ENCODE results near the gene COX20.

DNA sequence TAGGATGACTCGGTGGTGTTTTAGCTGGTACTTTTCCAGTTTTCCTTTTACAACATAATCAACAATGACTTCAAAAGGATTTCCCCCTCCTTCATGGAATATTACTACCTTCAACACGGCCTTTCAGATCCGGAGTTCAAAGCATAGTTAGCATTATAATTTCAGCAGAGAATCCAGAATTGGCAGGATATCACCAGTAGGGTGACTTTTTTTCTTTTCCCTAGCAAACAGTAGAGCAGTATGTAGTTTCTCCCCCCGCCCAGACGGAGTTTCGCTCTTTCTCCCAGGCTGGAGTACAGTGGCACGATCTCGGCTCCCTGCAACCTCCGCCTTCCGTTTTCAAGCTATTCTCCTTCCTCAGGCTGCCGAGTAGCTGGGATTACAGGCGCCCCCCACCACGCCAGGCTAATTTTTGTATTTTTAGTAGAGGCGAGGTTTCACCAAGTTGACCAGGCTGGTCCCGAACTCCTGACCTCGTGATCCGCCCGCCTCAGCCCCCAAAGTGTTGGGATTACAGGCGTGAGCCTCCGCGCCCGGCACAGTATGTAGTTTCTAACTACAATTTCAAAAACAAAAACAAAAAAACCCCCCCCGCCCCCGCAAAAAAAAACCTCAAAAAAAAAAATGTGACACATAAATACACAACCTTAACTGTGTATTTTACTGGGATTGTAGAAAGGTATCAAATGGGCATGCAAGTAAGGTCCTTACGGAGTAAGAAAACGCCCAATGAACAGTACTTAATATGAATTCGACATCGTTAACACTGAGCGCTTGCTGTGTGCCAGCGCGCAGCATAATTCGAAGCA lies 1.5 kb upstream of the COX20 start:
- TF ChIP-seq ZBTB33 (IDR thresholded peaks at IDR 0.05; ENCODE audit: borderline replicate concordance, low read depth) (no peak), RAD21 (IDR thresholded peaks at IDR 0.05; ENCODE audit: low read length) (no peak), SMC3 (IDR thresholded peaks at IDR 0.05; ENCODE audit: low read depth, low read length) (peak; percentile 10; the same call in 1 of the 2 replicates), TAF1 (IDR thresholded peaks at IDR 0.05; ENCODE audit: borderline replicate concordance, low read depth, low read length) (peak; percentile 65; the same call in 1 of the 2 replicates), POLR2AphosphoS5 (IDR thresholded peaks at IDR 0.05; ENCODE audit: low read depth, low read length) (no peak), RCOR1 (IDR thresholded peaks at IDR 0.05; ENCODE audit: low read length) (no peak), RFX5 (IDR thresholded peaks at IDR 0.05; ENCODE audit: low read length) (no peak), JUND (IDR thresholded peaks at IDR 0.05) (no peak), EP300 (IDR thresholded peaks at IDR 0.05; ENCODE audit: borderline replicate concordance in 1 of 2, low read depth in 1 of 2, low read length in 1 of 2) (no peak)
- TF ChIP-seq, protein P1, sequence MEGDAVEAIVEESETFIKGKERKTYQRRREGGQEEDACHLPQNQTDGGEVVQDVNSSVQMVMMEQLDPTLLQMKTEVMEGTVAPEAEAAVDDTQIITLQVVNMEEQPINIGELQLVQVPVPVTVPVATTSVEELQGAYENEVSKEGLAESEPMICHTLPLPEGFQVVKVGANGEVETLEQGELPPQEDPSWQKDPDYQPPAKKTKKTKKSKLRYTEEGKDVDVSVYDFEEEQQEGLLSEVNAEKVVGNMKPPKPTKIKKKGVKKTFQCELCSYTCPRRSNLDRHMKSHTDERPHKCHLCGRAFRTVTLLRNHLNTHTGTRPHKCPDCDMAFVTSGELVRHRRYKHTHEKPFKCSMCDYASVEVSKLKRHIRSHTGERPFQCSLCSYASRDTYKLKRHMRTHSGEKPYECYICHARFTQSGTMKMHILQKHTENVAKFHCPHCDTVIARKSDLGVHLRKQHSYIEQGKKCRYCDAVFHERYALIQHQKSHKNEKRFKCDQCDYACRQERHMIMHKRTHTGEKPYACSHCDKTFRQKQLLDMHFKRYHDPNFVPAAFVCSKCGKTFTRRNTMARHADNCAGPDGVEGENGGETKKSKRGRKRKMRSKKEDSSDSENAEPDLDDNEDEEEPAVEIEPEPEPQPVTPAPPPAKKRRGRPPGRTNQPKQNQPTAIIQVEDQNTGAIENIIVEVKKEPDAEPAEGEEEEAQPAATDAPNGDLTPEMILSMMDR (IDR thresholded peaks at IDR 0.05): peak; percentile 45
- TF ChIP-seq, protein P2, sequence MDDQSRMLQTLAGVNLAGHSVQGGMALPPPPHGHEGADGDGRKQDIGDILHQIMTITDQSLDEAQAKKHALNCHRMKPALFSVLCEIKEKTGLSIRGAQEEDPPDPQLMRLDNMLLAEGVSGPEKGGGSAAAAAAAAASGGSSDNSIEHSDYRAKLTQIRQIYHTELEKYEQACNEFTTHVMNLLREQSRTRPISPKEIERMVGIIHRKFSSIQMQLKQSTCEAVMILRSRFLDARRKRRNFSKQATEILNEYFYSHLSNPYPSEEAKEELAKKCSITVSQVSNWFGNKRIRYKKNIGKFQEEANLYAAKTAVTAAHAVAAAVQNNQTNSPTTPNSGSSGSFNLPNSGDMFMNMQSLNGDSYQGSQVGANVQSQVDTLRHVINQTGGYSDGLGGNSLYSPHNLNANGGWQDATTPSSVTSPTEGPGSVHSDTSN (IDR thresholded peaks at IDR 0.05): no peak
